ENCODE measurements around the gene RASL11B. TPM values are rescaled to one million over a fixed set of nuclear protein-coding genes. Genes with fewer than 3 reads are reported as not detected.
"Not testable (repeated sequence)": the region's sequence is repeated elsewhere in the genome, so short reads cannot be mapped to it uniquely, and the experiment has no call there.

The RASL11B gene
- total RNA-seq, 4 donors from 2014 or later, result 1.3 to 2.5 (median 1.7) TPM

GRCh38 chr4:52824270-52824602 lies 37.9 kb upstream of the RASL11B start:
- 97% methylated on average over 6 of the region's 6 CpGs for WGBS
- Histone ChIP-seq H3K27ac (no peak overlapping the region), H3K9me3 (no peaks in the 10 kb centered on the region), H3K36me3 (no peaks in the 10 kb centered on the region), H3K4me1 (peaks cover 11% of the 10 kb centered on the region), H3K27me3 (no peaks in the 10 kb centered on the region), H3K4me3 (no peak overlapping the region)
- DNase-seq (ENCODE audit: low spot score in 2 of 2), result no peak
- no peak for TF ChIP-seq EP300 (IDR thresholded peaks at IDR 0.05)
- no peak for TF ChIP-seq POLR2AphosphoS5 (IDR thresholded peaks at IDR 0.05)
- TF ChIP-seq CTCF (IDR thresholded peaks at IDR 0.05), result no peak
- no peak for TF ChIP-seq POLR2A (IDR thresholded peaks at IDR 0.05)

- no peaks in the 10 kb centered on the region for H3K36me3 ChIP-seq
- 75% methylated on average over 9 of the region's 12 CpGs for WGBS
- H3K27me3 ChIP-seq, result no peaks in the 10 kb centered on the region
- no peaks in the 10 kb centered on the region for H3K9me3 ChIP-seq
- peaks cover 11% of the 10 kb centered on the region for H3K4me1 ChIP-seq
- H3K27ac ChIP-seq, result no peak overlapping the region
- no peak overlapping the region for H3K4me3 ChIP-seq
- no peak for DNase-seq (ENCODE audit: low spot score in 2 of 2)
- no peak for TF ChIP-seq POLR2AphosphoS5 (IDR thresholded peaks at IDR 0.05)
- no peak for TF ChIP-seq POLR2A (IDR thresholded peaks at IDR 0.05)
- no peak for TF ChIP-seq CTCF (IDR thresholded peaks at IDR 0.05)
- no peak for TF ChIP-seq EP300 (IDR thresholded peaks at IDR 0.05)
These were observed 37.3 kb upstream of the RASL11B start for GRCh38 chr4:52824603-52825459.

- no peak overlapping the region for H3K27ac ChIP-seq
- H3K9me3 ChIP-seq, result no peaks in the 10 kb centered on the region
- TF ChIP-seq POLR2A (IDR thresholded peaks at IDR 0.05) (no peak), CTCF (IDR thresholded peaks at IDR 0.05) (no peak)
- H3K4me1 ChIP-seq, result peaks cover 11% of the 10 kb centered on the region
- no peak overlapping the region for H3K4me3 ChIP-seq
- no peaks in the 10 kb centered on the region for H3K36me3 ChIP-seq
- 78% methylated on average over 3 of the region's 3 CpGs for WGBS
- DNase-seq (ENCODE audit: low spot score in 2 of 2), result no peak
- H3K27me3 ChIP-seq, result no peaks in the 10 kb centered on the region
These were observed 36.5 kb upstream of the RASL11B start for GRCh38 chr4:52825460-52826090.

- Histone ChIP-seq H3K4me3 (no peak overlapping the region), H3K36me3 (no peaks in the 10 kb centered on the region), H3K27me3 (no peaks in the 10 kb centered on the region), H3K9me3 (no peaks in the 10 kb centered on the region), H3K27ac (no peak overlapping the region), H3K4me1 (peaks cover 35% of the 10 kb centered on the region)
- TF ChIP-seq POLR2A (IDR thresholded peaks at IDR 0.05), result no peak
- TF ChIP-seq POLR2AphosphoS5 (IDR thresholded peaks at IDR 0.05), result no peak
- no peak for TF ChIP-seq CTCF (IDR thresholded peaks at IDR 0.05)
- TF ChIP-seq EP300 (IDR thresholded peaks at IDR 0.05), result no peak
- 60% methylated on average over 3 of the region's 3 CpGs for WGBS
- no peak for DNase-seq (ENCODE audit: low spot score in 2 of 2)
These were observed 28.1 kb upstream of the RASL11B start for GRCh38 chr4:52833941-52834525.

GRCh38 chr4:52834641-52835456 lies 27.3 kb upstream of the RASL11B start:
- H3K4me3 ChIP-seq; H3K27me3 ChIP-seq; H3K9me3 ChIP-seq; H3K27ac ChIP-seq; DNase-seq (ENCODE audit: low spot score in 2 of 2); H3K36me3 ChIP-seq: not testable (repeated sequence)
- 89% methylated on average over 8 of the region's 8 CpGs for WGBS
- peaks cover 42% of the 10 kb centered on the region for H3K4me1 ChIP-seq

Data from suprapubic skin (tissue), 4 donors.